Measurements from ENCODE around the gene FCHSD2.
"Not testable (repeated sequence)": the region's sequence is repeated elsewhere in the genome, so short reads cannot be mapped to it uniquely, and the experiment has no call there.

The FCHSD2 gene

DNA sequence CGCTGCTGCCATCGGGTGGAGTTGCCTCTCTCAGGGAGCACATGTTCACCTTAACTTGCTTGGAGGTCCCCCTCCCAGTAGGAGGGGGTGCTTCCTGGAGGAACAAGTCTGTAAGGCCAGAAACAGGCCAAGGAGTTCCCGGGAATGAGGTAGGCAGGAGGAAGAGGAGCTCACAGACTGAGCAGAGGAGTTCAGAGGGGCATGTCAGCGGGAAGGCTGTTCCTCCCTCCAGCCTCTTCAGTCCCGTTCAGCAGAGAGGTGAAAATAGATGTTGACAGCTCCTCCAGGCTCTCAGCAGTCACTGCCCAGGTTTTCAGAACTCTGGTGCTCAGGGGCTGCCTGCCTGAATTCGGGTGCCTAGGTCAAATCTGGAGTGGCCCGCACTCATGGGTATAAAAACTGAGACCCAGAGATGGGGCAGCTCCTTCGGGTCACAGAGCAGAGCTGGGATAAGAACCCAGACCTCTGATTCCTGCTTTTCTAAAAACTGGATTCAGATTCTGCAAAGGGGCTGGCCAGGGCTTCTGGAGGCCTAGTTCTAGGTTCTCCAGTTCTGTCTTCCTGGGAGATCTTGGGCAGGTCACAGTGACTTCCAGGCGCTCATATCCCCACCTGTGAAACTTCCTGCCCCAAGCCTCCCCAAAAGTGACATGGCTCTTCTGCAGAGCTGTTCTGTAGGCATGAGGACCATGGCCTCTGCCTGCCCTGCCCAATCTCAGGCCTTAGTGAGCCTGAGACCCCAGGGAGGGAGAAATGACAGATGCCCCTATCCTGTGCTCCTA is 309.6 kb downstream of the FCHSD2 start:
- no peak for TF ChIP-seq POLR2A (IDR thresholded peaks at IDR 0.05; ENCODE audit: low read depth, low read length)
- no peak for TF ChIP-seq POLR2AphosphoS5 (IDR thresholded peaks at IDR 0.05; ENCODE audit: low read depth, low read length)
- TF ChIP-seq TAF1 (IDR thresholded peaks at IDR 0.05; ENCODE audit: borderline replicate concordance, low read depth, low read length), result no peak
- no peak for DNase-seq (ENCODE audit: insufficient read length)
- FAIRE-seq, result no peak

DNA sequence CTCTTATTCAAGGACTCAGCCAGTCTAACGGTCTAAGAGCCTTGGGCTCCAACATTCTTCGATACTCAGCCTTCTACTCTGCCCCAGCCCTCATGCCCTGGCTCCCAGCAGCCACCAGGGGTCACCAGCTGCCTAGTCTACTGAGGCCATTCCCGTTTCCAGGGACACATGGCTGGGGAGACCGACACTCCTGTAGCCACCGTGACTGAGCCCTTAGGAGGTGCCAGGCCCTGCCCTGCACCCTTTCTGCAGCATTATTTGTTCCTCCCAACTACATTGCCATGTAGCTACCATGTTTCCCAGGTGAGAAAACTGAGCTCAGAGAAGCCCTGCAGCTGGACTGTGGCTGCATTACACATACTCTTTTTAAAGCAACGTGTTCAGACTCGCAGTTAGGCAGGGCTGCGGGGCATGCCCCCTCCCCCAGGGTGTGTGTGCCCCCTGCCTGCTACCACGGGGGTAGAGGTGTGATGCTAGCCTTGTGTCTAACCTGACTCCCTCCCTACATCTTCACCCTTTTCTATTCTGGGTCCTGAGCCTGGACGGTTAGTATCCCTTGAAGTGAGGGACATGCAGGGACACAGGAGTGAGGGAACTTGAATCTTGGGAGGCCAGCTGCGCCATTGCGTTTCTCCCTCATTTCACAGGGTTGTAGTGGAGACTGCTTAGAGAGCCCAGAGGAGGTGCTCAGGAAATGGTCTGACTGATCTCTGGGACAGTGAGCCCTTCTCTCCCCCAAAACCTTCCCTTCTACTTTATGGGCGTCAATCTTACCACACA is 310.4 kb downstream of the FCHSD2 start:
- DNase-seq (ENCODE audit: insufficient read length), result no peak
- FAIRE-seq, result peak; percentile 89
- TF ChIP-seq POLR2AphosphoS5 (IDR thresholded peaks at IDR 0.05; ENCODE audit: low read depth, low read length) (peak; percentile 32; the same call in 1 of the 2 replicates), TAF1 (IDR thresholded peaks at IDR 0.05; ENCODE audit: borderline replicate concordance, low read depth, low read length) (no peak), POLR2A (IDR thresholded peaks at IDR 0.05; ENCODE audit: low read depth, low read length) (peak; percentile 56; the same call in 1 of the 2 replicates)

DNA sequence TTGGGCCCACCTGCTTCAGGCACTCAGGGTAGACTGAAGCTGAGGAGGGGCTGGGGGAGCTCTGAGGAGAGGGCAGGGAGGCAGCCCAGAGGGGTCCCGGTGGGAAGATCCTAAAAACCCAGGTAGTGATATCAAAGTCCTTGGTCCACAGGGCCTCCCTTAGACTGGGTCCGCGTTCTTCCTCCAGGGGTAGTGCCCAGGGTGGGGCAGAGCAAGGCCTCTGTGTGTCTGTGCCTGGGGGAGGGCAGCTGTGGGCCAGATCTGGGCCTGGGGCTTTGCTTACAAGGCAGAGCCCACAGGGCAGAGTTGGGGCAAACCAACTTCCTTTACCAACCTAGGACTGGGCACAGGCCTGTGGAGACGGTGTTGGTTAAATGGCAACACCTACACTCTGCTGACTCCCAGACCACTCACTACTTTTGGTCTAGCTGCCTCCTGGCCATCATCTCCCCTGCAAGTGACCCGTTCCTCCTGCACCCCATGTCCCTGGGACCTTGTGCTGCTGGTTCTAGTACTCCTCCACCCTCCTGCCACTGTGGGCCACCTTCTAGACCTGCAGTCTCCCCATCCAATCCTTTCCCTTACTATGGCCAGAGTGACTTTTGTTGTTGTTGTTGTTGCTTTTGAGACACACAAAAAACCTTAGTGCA is 312.1 kb downstream of the FCHSD2 start:
- FAIRE-seq (peak; percentile 38), DNase-seq (ENCODE audit: insufficient read length) (no peak)
- TF ChIP-seq TAF1 (IDR thresholded peaks at IDR 0.05; ENCODE audit: borderline replicate concordance, low read depth, low read length) (no peak), POLR2A (IDR thresholded peaks at IDR 0.05; ENCODE audit: low read depth, low read length) (no peak), POLR2AphosphoS5 (IDR thresholded peaks at IDR 0.05; ENCODE audit: low read depth, low read length) (no peak)

GRCh38 chr11:72829178-72829577 is 312.9 kb downstream of the FCHSD2 start:
- FAIRE-seq, result no peak
- TF ChIP-seq POLR2A (IDR thresholded peaks at IDR 0.05; ENCODE audit: low read depth, low read length) (no peak), POLR2AphosphoS5 (IDR thresholded peaks at IDR 0.05; ENCODE audit: low read depth, low read length) (no peak; the same call in 1 of the 2 replicates), TAF1 (IDR thresholded peaks at IDR 0.05; ENCODE audit: borderline replicate concordance, low read depth, low read length) (no peak)
- no peak for DNase-seq (ENCODE audit: insufficient read length)

DNA sequence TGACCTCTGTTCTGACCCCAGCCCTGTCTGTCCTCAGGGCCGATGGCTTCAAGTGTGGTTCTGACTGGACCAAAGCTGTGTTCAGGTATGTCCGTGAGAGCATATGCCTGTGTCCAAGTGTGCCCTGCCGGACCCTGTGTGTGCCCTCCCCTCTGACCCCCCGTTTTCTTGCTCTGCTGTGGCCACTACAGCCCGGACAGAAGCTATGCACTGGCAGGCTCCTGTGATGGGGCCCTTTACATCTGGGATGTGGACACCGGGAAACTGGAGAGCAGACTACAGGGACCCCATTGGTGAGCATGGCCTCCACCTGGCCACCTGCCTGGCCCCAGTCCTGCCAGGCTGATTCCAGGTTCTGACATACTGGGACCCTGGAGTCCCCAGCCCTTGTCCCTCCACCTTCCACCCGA is 313.4 kb downstream of the FCHSD2 start:
- no peak for FAIRE-seq
- TF ChIP-seq TAF1 (IDR thresholded peaks at IDR 0.05; ENCODE audit: borderline replicate concordance, low read depth, low read length) (no peak), POLR2A (IDR thresholded peaks at IDR 0.05; ENCODE audit: low read depth, low read length) (no peak), POLR2AphosphoS5 (IDR thresholded peaks at IDR 0.05; ENCODE audit: low read depth, low read length) (no peak)
- no peak for DNase-seq (ENCODE audit: insufficient read length)

DNA sequence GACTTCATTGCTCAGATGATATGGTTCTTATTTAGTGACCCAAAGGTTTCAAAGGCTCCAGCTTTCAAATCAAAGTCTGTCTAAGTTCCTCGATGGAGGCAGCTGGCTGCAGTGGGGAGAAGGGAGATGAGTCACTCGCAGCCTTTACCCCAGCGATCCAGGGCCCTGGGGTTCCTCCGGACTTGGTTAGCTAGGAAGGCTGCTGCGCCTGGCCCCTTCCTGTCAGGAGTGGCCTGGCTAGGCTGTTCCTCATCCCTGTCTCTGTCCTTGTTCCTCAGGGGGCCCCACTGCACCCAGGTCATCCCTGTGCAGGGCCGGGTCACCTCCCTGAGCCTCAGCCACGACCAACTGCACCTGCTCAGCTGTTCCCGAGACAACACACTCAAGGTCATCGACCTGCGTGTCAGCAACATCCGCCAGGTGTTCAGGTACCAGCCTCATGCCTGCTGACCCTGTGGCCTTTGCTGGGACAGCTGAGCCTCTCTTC is 314.0 kb downstream of the FCHSD2 start:
- TF ChIP-seq POLR2AphosphoS5 (IDR thresholded peaks at IDR 0.05; ENCODE audit: low read depth, low read length) (no peak), POLR2A (IDR thresholded peaks at IDR 0.05; ENCODE audit: low read depth, low read length) (no peak), TAF1 (IDR thresholded peaks at IDR 0.05; ENCODE audit: borderline replicate concordance, low read depth, low read length) (no peak)
- DNase-seq (ENCODE audit: insufficient read length) (no peak), FAIRE-seq (no peak)

DNA sequence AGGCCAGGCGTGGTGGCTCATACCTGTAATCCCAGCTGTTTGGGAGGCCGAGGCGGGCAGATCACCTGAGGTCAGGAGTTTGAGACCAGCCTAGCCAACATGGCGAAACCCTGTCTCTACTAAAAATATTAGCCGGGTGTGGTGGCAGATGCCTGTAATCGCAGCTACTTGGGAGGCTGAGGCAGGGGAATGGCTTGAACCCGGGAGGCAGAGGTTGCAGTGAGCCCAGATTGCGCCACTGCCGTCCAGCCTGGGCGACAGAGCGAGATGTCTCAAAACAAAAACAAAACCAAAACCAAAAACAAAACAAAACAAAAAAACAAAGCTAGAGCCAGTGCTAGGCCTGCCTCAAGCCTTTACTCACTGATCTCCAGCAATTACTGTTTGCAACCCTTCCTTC is 314.5 kb downstream of the FCHSD2 start:
- FAIRE-seq, result peak; percentile 9
- not testable (repeated sequence) for DNase-seq (ENCODE audit: insufficient read length)

- TF ChIP-seq POLR2A (IDR thresholded peaks at IDR 0.05; ENCODE audit: low read depth, low read length), result no peak
- TF ChIP-seq POLR2AphosphoS5 (IDR thresholded peaks at IDR 0.05; ENCODE audit: low read depth, low read length), result no peak; the same call in 1 of the 2 replicates
- TF ChIP-seq TAF1 (IDR thresholded peaks at IDR 0.05; ENCODE audit: borderline replicate concordance, low read depth, low read length), result no peak
Observed at GRCh38 chr11:72826942-72827480, 315.1 kb downstream of the FCHSD2 start.

DNA sequence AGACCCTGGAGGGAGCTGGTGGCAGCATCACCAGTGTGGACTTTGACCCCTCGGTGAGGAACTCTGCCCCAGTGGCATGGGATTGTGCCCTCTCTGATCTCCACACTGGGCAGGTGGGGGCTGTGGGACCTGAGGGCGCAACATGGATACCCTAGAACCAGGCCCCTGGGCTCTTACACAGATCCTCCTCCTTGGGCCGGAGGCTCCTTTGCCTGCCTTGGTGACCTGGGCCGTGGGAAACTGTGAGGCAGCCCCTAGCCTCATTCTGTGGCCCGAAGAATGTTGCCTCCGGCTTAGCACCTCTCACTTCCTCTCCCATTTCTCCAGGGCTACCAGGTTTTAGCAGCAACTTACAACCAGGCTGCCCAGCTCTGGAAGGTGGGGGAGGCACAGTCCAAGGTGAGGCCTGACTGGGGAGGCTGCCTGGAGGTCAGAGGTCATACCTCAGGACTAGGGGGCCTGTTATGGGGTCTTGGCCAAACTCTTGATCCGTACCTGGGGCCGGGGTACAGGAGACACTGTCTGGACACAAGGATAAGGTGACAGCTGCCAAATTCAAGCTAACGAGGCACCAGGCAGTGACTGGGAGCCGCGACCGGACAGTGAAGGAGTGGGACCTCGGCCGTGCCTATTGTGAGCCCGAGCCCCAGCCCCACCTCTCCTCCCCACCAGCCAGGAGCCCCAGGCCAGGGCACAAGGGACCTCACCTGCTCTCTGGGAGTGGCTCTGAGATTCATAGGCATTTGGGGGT is 315.8 kb downstream of the FCHSD2 start:
- FAIRE-seq (no peak), DNase-seq (ENCODE audit: insufficient read length) (no peak)
- TF ChIP-seq POLR2AphosphoS5 (IDR thresholded peaks at IDR 0.05; ENCODE audit: low read depth, low read length) (0 out of 2 replicates have a peak, but pooled peaks have one; percentile 17), POLR2A (IDR thresholded peaks at IDR 0.05; ENCODE audit: low read depth, low read length) (peak; percentile 38; the same call in 1 of the 2 replicates), TAF1 (IDR thresholded peaks at IDR 0.05; ENCODE audit: borderline replicate concordance, low read depth, low read length) (no peak)

More at GRCh38 chr11:72826942-72827480, 315.1 kb downstream of the FCHSD2 start:
- no peak for FAIRE-seq
- no peak for DNase-seq (ENCODE audit: insufficient read length)

- no peak for FAIRE-seq
- no peak for TF ChIP-seq TAF1 (IDR thresholded peaks at IDR 0.05; ENCODE audit: borderline replicate concordance, low read depth, low read length)
- no peak for TF ChIP-seq POLR2A (IDR thresholded peaks at IDR 0.05; ENCODE audit: low read depth, low read length)
- no peak for TF ChIP-seq POLR2AphosphoS5 (IDR thresholded peaks at IDR 0.05; ENCODE audit: low read depth, low read length)
- no peak for DNase-seq (ENCODE audit: insufficient read length)
Observed at GRCh38 chr11:72825661-72826060, 316.5 kb downstream of the FCHSD2 start.

Data from GM12892 (cell line).